ENCODE results near the gene VMAC.

The VMAC gene

DNA sequence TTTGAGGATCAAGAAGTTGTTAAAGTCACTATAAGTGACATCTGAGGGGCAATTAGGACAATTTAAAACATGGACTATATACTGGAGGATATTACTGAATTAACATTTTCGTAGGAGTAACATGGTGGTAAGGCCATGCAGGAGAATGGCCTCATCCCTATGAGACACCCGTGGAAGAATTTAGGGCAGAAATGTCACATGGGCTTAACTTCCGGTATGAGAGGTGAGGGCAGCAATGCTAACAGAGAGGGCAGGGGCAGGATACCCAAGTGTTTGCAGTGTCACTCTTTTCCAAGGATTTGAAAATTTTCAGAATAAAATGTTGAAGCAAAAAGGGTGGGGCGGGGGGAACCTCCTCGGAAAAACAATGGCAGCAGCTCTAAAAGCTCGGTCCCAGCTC lies 49.6 kb downstream of the VMAC start:
- no peak for DNase-seq

DNA sequence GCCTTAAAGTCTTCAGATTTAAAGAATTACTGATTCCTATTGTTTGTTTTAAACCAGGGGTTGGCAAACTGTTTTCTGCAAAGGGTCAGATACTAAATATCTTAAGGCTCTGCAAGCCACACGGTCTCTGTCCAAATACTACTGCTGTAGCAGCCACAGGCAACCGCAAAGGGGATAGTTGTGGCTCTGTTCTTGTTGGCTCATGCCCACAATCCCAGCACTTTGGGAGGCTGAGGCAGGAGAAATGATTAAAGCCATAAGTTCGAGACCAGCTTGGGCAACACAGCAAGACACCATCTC lies 50.9 kb downstream of the VMAC start:
- no peak for DNase-seq

DNA sequence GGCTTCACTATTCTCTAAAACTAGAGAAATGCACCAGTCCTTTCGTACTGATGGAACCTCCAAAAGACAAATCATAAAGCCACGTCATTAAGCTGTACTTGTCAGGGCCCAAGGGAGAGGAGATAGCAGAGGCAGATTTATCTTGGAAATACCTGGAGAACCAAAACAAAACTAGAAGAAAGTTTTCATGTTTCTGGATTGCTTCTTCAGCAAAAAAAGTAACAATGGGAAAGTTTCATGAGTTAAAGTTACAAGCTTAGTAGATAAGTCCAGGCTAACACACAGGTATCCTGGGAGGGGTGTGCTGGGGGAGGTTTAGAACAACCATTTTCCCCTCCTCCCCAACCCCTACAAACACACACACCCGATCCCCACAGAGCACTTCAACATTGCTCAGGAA lies 51.7 kb downstream of the VMAC start:
- DNase-seq = no peak

DNA sequence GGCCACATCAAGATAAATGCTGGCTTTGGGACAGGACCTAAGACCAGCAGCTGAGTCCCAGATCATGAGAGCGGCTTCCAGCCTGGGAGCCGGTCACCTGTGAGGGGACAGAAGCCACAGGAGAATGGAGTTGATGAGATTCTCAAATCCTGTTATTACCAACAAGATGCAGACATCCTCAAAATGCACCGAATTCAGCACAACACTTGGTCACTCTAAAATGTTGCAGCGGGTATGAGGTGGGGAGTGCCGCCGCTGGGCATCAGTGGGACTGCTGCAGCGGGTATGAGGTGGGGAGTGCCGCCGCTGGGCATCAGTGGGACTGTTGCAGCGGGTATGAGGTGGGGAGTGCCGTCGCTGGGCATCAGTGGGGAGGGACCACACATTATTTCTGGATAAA lies 52.1 kb downstream of the VMAC start:
- DNase-seq = peak in 1 of 2 experiments; percentile 47

DNA sequence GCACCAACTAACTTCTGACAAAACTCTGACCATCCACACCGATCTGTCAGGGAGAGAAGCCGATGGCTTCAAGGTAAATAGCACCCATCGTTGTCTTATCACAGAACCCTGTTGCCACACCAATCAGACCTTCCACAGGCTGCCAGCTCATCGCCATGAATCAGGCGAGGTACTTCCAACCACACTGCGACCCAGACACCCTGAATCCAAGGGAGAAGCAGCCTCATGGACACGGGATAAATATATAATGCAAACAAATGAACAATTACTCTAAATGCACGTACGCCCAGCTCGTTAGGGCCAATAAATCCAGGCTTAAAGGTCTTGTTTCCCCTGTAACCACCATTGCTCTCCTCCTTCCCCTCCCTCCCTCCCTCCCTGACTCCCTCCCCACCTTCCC lies 52.5 kb downstream of the VMAC start:
- DNase-seq = peak; percentile 63 to 88

DNA sequence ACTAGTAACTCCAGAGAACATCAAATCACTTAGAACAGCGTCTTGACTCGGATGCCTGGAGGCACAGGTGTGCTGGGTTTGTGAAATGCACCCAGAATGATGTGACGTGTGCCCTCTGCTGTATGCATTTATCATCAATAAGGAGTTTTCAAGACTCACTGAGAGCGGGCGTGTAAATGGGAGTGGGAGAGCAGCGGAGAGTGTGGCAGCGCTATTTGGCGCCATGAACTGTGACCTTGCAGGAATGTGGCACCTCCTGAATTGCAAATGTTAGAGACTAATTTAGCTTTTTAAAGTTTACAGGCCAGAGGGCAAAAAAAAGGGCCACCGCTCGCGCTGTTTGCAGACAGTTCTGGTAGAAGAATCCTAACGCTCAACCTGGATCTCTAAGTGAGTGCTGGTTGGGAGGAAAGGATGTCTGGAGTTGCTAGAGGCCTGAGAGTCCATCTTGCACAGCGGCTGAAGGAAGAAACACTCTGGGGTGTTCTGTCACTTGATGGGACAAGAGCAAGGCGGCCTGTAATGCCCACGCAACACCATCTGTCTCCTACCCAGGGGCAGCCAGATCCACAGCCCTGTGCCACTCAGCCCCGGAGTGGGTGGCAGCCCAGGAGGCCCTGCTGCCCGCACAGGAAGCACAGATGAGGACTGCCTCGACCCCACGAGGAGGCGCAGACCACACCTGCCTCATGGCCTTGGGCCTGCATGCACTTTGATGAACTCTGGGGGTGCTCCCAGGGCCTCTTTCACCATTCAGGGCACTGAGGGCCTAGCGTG lies 53.6 kb downstream of the VMAC start:
- DNase-seq = no peak

DNA sequence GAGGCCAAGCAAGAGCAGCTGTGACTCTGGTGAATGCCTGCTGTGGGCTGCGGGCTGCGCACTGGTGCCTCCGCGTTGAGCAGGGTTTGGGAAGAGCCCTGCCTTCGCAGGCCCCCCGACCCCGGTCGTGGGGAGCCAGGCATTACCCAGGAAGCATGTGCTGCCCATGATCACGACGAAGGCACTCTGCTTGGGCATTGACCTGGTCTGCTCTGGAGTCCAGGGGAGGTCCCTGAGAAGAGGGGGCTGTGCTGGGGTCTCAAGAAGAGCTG lies 54.1 kb downstream of the VMAC start:
- no peak for DNase-seq

DNA sequence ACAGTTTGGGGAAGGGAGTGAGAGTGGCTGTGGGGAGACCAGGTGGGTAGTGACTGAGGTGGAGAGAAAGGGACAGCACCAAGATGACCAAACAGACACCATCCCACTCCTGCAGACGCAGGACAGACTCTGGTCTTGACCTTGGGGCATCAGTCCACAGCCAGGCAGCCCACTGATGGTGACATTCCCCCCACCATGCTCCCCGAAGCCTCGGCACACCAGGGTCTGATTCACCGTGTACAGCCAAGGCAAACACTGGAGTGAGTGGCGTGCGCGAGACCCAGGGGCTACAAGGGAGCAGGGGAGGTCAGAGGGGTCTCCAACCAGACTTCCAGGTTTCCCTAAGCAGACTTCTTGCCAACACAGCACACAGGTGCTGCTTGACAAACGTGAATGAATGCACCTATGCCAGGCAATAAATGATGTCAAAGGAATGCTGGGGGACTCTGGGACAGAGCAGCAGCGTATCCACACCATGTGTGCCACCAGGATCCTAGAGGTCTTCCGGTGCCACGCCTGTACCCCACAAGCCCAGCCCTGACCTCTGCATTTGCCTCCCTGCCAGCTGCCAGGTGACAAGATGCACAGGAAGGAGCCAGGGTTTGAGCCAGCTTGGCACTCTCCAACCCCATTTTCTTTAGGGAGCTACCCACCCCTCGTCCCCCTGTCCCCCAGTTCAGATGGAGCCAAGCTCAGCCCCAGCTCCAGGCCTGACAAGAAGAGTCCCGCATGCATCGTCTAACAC lies 54.8 kb downstream of the VMAC start:
- no peak for DNase-seq
